ENCODE data around the gene RNLS. TPM values are rescaled to one million over a fixed set of nuclear protein-coding genes. Genes with fewer than 3 reads are reported as not detected.

RNLS gene
- total and polyA plus RNA-seq, 2 of the 4 experiments (the other 2 are of a cell fraction) = 4.5 to 7.0 TPM

DNA sequence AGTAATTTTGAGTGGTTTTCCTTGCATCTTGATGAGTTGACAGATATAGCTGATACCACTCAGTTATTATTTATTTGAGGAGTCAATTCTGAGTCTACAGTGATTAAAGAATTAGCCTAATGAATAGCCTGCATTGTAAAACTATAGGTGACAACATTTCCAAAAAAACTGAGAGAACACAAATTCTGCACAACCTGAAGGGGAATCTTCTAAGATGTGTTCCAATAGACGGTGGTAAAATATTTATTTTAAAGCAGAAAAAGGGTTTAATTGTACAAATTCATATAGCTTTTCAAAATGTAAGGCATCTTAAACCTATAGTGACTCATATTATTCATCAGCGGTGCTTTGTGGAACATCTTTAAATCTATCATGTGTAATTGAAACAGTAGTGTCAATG is 200.4 kb downstream of the RNLS start:
- H3K9me1 ChIP-seq (ENCODE audit: insufficient read depth, low read length) = no peaks in the 10 kb centered on the region
- no peak overlapping the region for H2BK120ac ChIP-seq (ENCODE audit: low read depth, low read length)
- H2AK9ac ChIP-seq (replicated peaks; ENCODE audit: low read depth, low read length, poor library complexity) = no peak overlapping the region
- H4K5ac ChIP-seq (ENCODE audit: low read depth, low read length) = no peak overlapping the region
- ChIA-PET CTCF (no interaction called here), POLR2A (ENCODE audit: unreplicated experiment) (no interaction called here)
- ATAC-seq (ENCODE audit: low read depth) = no peak
- H2BK5ac ChIP-seq (ENCODE audit: low read depth, low read length, poor library complexity, severe bottlenecking) = no peak overlapping the region
- H3K4ac ChIP-seq (ENCODE audit: low read depth, low read length) = no peak overlapping the region
- H4K8ac ChIP-seq (ENCODE audit: low read depth in 2 of 2, low read length in 2 of 2) = no peak overlapping the region
- H3K27ac ChIP-seq (ENCODE audit: insufficient read depth, low read length) = no peak overlapping the region
- no peaks in the 10 kb centered on the region for H3K79me1 ChIP-seq (ENCODE audit: low read depth in 1 of 2, low read length in 2 of 2)
- no peak overlapping the region for H2BK15ac ChIP-seq (ENCODE audit: low read depth, low read length)
- H4K20me1 ChIP-seq (ENCODE audit: insufficient read depth, low read length) = no peaks in the 10 kb centered on the region
- no peaks in the 10 kb centered on the region for H3K36me3 ChIP-seq (ENCODE audit: control insufficient read depth, insufficient read depth, low read length)
- peaks cover 2% of the 10 kb centered on the region; the same call in 1 of the 2 replicates for H3K4me1 ChIP-seq (ENCODE audit: control insufficient read depth, insufficient read depth, low read length)
- H3K9ac ChIP-seq (ENCODE audit: low read depth, low read length) = no peak overlapping the region
- DNase-seq = no peak
- H3K27me3 ChIP-seq (ENCODE audit: control insufficient read depth, insufficient read depth, low read length) = no peaks in the 10 kb centered on the region
- no peak overlapping the region for H4K91ac ChIP-seq (ENCODE audit: insufficient read depth, low read depth, low read length)
- no TSS peak for BruUV-seq (replicated peaks)
- H2AFZ ChIP-seq (replicated peaks; ENCODE audit: low read length, poor library complexity) = no peak overlapping the region
- no peak overlapping the region for H2BK20ac ChIP-seq (ENCODE audit: low read depth, low read length)
- in situ Hi-C loops (cut with MboI; ENCODE audit: low sequenced_read_pairs) = no loop called here
- no peak overlapping the region for H3K18ac ChIP-seq (ENCODE audit: low read depth, low read length)
- no peak overlapping the region for H3K14ac ChIP-seq (replicated peaks; ENCODE audit: low read depth, low read length)
- no peak overlapping the region for H3K4me3 ChIP-seq (ENCODE audit: insufficient read depth, low read depth, low read length)
- H3K9me3 ChIP-seq (ENCODE audit: control insufficient read depth, insufficient read depth, low read length) = no peaks in the 10 kb centered on the region
- H3K4me2 ChIP-seq (ENCODE audit: low read depth, low read length) = no peak overlapping the region
- H3K56ac ChIP-seq (ENCODE audit: extremely low read depth, insufficient read depth, low read length) = no peak overlapping the region
- no peak overlapping the region for H3K23ac ChIP-seq (ENCODE audit: low read depth, low read length)
- intact Hi-C loops (cut with micrococcal nuclease) = loop anchor here (10.0 kb wide), 1 partner anchor 408 kb away; no protein-coding TSS in a partner anchor
- no peak overlapping the region for H2AK5ac ChIP-seq (ENCODE audit: low read depth, low read length)
- dilution Hi-C loops (cut with HindIII; ENCODE audit: low sequenced_read_pairs, unreplicated experiment) = no loop called here
- WGBS, 2 experiments (ENCODE audit: extremely low coverage in 2 of 2, insufficient read length in 1 of 2) = no CpG with 5 or more reads among the region's 2 CpGs
- no peak for TF ChIP-seq BHLHE40 (IDR thresholded peaks at IDR 0.05; ENCODE audit: low read depth, low read length)
- TF ChIP-seq CHD1 (IDR thresholded peaks at IDR 0.05; ENCODE audit: low read depth, low read length) = no peak
- TF ChIP-seq RCOR1 (IDR thresholded peaks at IDR 0.05; ENCODE audit: insufficient replicate concordance, low read length) = no peak
- TF ChIP-seq POLR2A (IDR thresholded peaks at IDR 0.05; ENCODE audit: low read depth, low read length) = no peak
- no peak for TF ChIP-seq SMC3 (IDR thresholded peaks at IDR 0.05; ENCODE audit: low read depth, low read length)
- no peak for TF ChIP-seq MXI1 (IDR thresholded peaks at IDR 0.05; ENCODE audit: borderline replicate concordance, low read depth, low read length)
- TF ChIP-seq MAFK (IDR thresholded peaks at IDR 0.05; ENCODE audit: low read depth, low read length) = no peak
- no peak for TF ChIP-seq RAD21 (IDR thresholded peaks at IDR 0.05; ENCODE audit: low read length)
- TF ChIP-seq CEBPB (IDR thresholded peaks at IDR 0.05; ENCODE audit: low read depth, low read length) = no peak
- no peak for TF ChIP-seq NFE2L2 (IDR thresholded peaks at IDR 0.05; ENCODE audit: low read depth, low read length)
- no peak for TF ChIP-seq ELK1 (IDR thresholded peaks at IDR 0.05; ENCODE audit: borderline replicate concordance, low read depth, low read length)
- TF ChIP-seq CTCF (conservative IDR thresholded peaks at IDR 0.05; ENCODE audit: low read depth, low read length) = no peak
- no peak for TF ChIP-seq FOS (IDR thresholded peaks at IDR 0.05; ENCODE audit: low read depth, low read length)
- TF ChIP-seq MAZ (IDR thresholded peaks at IDR 0.05; ENCODE audit: borderline replicate concordance, low read depth, low read length) = no peak
- TF ChIP-seq, protein P1, sequence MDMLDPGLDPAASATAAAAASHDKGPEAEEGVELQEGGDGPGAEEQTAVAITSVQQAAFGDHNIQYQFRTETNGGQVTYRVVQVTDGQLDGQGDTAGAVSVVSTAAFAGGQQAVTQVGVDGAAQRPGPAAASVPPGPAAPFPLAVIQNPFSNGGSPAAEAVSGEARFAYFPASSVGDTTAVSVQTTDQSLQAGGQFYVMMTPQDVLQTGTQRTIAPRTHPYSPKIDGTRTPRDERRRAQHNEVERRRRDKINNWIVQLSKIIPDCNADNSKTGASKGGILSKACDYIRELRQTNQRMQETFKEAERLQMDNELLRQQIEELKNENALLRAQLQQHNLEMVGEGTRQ (IDR thresholded peaks at IDR 0.05; ENCODE audit: low read depth, low read length) = no peak
- TF ChIP-seq RFX5 (IDR thresholded peaks at IDR 0.05; ENCODE audit: low read depth, low read length) = no peak

All from IMR-90 (cell line).